Testis (tissue), 2 donors: ENCODE measurements around the gene HIPK2.

Experiments
- CTCF ChIP-seq, 3 experiments: fragments of 450-650 bp in 2 of 3; fragments of 200-600 bp in 1 of 3; sonication (generic) in 1 of 3; IDR thresholded peaks; one replicate each; pipeline ENCODE4 v1.5.1; 2016 to 2019; ENCODE audit warnings: antibody characterized with exemption in 3 of 3, mild to moderate bottlenecking in 2 of 3, moderate library complexity in 1 of 3
- POLR2A ChIP-seq: fragments of 450-650 bp; IDR thresholded peaks from one replicate; pipeline ENCODE4 v1.6.1; 2017; ENCODE audit warnings: antibody characterized with exemption, mild to moderate bottlenecking, moderate library complexity

DNA sequence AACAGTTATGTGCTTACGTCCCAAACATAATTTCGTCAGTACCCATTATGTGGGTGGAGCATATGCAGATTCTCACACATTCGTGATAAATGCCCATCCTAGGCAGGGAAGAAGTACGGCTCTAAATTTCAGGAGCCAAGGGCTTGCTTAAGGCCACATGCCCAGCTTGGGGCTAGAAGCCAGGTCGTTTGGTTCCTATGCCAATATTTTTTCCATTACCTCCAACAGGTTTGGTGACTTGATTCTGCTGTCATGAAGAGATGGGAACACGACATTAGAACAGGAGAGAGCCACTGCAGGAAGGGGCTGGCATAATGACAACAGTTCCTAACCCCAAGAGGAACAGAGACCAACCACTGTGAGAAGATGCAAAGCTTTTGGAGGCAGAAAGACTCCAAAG is 85.1 kb downstream of the HIPK2 start:
- no peak for TF ChIP-seq CTCF (IDR thresholded peaks at IDR 0.05)
- no peak for TF ChIP-seq POLR2A
